GM18907 (cell line): ENCODE results near the gene GALNT17.
"Not testable (repeated sequence)": the region's sequence is repeated elsewhere in the genome, so short reads cannot be mapped to it uniquely, and the experiment has no call there.

Source experiments
- ATAC-seq: cut with Tn5 transposase; IDR thresholded peaks from one replicate; pipeline ENCODE4 v1.9.1; 2021; ENCODE audit warnings: mild to moderate bottlenecking, moderate library complexity; ENCODE audit not compliant: unreplicated experiment

The GALNT17 gene

GRCh38 chr7:71612911-71613310 is 481.0 kb downstream of the GALNT17 start:
- ATAC-seq = no peak

DNA sequence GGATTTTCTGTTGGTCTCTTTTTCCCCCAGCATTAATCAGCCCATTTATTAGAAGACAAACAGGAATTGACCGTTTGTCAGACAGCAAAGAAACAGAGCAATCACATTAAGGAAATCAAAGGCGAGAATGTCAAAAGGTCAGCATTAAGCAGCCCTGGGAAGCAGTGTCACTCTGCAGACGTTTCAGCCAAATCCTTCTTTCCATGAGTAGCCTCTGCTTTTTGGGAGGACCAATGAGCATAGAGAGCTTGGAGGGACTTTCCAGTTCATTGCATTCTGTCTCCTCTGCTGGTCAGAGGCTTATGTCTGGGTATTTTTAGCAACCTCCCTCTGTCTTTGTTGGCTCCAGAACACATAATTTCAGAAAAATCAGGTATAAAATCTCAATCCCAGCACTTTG is 481.4 kb downstream of the GALNT17 start:
- ATAC-seq = no peak

DNA sequence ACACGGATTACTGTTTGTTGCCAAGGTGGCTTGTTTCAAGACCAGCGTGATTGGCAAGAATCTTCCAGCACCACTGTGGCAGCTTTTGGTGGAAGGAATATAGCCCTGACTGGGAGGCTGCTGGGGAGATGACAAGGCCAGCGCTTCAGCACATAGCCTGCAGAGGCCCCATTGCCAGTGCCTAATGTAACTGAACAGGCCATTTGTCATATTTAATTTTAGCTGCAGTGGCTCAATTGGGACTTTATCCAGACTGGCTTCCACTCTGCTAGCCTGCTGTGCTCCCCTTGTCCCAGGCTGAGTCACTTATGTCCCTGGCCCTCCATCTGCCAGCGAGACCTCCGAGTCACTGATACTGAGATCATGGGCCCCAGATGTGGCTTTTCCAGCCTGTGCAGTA is 483.1 kb downstream of the GALNT17 start:
- no peak for ATAC-seq

- no peak for ATAC-seq
Measured at GRCh38 chr7:71616217-71616616, 484.3 kb downstream of the GALNT17 start.

GRCh38 chr7:71618278-71618677 is 486.3 kb downstream of the GALNT17 start:
- ATAC-seq = no peak

- no peak for ATAC-seq
Measured at GRCh38 chr7:71625545-71625944, 493.6 kb downstream of the GALNT17 start.

- no peak for ATAC-seq
Measured at GRCh38 chr7:71626206-71626605, 494.3 kb downstream of the GALNT17 start.

GRCh38 chr7:71627651-71628050 is 495.7 kb downstream of the GALNT17 start:
- ATAC-seq = no peak

GRCh38 chr7:71630516-71630915 is 498.6 kb downstream of the GALNT17 start:
- ATAC-seq = no peak

DNA sequence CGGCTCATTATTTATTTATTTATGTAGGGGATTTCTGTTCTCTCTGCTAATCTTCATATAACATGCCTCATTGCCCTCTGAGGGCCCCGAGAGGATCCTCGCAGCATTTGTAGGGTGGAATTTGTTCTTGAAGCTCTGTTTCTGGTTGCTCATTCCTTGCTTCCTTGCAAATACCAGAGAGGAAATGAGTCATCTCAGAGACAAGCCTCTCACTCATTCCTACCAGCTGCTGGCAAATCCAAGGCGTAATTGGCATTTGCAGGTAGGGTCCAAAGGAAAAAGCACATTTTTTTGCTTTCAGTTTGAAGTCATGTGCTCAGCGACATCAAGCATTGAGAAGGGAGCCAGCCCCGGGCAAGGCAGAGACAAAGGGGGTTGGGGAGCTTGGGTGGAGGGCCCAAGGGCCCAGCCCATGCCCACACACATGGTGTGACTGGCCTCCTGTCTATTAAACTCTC is 501.6 kb downstream of the GALNT17 start:
- ATAC-seq = no peak

- ATAC-seq = not testable (repeated sequence)
Measured at GRCh38 chr7:71635849-71636248, 503.9 kb downstream of the GALNT17 start.

DNA sequence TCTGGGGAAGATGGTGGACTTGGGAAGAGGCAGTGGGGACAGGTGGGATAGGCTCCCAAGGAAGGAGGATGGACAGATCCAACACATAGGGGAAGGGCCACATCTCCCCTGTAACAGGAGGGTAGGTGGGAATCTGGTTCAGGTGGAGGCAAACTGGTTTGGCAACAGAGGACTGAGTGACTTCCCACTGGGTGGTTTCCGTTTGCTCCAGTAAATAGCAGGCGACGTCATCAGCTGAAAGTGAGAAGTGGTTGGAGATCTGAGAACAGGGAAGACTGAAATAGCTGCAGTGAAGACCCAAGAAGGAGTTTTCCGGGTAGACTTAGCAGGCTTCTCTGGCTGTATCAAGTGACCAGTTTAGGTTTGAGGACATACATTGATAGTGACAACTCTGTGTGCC is 504.4 kb downstream of the GALNT17 start:
- no peak for ATAC-seq

DNA sequence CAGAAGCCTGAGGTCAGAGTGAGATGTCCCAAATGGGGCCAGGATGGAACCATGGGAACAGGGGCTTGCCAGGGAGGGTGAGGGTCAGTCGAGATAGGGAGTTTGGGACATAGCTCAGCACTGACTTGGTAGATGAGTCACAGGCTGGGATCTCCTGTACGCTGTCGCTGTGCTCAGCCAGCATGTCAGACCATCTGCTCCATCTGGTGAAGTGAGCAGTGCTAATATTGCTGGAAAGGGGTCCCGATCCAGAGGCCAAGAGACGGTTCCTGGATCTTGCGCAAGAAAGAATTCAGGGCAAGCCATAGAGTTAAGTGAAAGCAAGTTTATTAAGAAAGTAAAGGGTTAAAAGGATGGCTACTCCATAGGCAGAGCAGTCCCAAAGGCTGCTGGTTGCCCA is 505.6 kb downstream of the GALNT17 start:
- no peak for ATAC-seq

DNA sequence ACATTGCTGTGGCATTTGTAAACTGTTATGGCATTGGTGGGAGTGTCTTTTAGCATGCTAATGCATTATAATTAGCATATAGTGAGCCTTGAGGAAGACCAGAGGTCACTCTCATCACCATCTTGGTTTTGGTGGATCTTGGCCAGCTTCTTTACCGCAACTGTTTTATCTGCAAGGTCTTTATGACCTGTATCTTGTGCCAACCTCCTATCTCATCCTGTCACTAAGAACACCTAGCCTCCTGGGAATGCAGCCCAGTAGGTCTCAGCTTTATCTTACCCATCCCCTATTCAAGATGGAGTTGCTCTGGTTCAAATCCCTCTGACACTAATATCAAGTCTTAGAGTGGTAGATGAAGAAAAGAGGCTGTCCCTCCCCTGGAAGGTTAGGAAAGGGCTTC is 506.2 kb downstream of the GALNT17 start:
- no peak for ATAC-seq

DNA sequence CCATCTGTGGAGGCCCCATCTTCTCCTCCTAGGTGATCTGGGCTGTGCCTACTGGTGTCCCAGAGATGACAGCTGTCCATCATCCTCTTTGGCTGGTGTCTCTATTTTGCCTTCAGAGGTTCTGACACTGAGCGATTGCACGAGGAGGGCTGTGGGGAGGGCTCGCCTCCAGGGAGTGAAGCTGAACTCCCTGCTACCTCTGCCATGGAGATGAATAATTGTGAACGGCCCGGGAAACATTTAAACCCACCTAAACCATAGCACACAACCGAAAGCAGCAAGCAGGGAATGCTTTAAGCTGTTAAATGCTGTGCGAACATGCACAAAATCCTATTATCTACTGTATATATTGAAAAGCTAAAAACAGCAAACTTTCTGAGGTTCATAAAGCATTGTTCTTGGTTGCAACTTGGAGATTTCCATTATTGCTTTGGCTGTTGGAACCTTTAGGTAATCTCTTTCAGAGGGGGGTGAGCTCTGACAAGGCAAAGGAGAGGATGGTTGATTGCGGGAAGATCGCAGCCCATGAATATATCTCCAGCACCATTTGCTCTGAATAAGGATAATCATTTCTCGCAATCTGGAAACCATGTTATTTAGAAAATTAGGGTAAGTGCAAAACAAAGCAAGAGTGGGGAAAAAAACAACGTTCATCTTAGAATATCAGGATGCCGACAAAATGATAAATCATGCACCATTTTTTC is 507.6 kb downstream of the GALNT17 start:
- no peak for ATAC-seq

GRCh38 chr7:71643031-71643430 is 511.1 kb downstream of the GALNT17 start:
- ATAC-seq = not testable (repeated sequence)

DNA sequence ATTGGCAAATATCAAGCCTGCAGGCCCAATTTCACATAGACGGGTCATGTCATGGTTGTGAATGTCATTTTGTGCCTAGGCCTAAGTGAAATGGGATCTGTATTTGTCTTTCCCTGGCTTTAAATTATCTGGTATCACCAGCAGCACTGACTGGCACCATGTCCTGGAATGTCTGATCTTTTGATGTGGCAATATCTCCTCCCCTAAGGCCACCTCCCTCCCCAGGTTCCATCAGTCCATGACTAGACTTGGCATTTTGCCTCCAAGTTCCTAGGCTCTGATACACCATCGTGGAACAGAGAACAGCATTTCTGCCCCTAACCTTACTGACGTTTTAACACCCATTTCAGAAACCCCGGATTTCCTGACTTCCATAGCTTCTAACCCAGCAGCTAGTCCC is 513.9 kb downstream of the GALNT17 start:
- no peak for ATAC-seq

DNA sequence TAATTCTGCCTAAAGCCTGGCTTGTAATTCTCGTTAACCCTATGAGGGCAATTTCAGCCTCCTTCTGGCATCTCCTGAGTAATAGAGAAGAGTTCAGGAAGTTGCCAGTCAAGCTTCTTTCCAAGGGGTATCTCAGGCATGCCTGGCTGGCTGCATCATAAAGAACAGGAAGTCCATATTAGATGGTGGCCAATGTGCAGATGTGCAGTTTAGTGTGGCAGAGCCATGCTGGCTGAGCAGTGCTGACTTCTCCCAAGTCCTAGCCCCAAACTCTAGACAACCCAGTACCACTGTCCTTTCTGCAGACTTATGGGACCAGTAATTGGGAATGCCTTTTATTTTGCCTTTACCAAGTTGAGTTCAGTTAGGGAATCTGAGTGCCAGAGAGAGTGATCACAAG is 517.9 kb downstream of the GALNT17 start:
- ATAC-seq = no peak

GRCh38 chr7:71650653-71651337 is 518.9 kb downstream of the GALNT17 start:
- ATAC-seq = no peak

- ATAC-seq = no peak
Measured at GRCh38 chr7:71652510-71652909, 520.6 kb downstream of the GALNT17 start.

DNA sequence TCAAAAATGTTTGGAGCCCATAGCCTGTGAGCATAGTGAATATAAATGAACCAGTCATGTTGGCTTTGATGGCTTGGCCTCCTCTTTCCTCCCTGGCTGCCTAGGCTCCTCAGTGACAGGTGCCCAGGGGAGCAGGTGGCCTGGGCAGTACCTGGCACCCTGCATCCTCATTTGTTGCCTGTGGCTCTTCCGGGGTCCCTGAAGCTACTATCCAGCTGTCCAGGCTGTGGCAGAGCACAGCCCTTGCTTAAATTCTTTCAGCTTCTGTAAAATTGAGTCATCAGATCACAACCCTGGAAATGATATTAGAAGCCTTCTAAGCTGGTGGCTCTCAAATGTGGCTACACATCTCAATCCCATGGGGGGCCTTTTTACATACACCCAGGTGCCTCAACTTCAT is 525.4 kb downstream of the GALNT17 start:
- ATAC-seq = no peak

GRCh38 chr7:71659622-71660021 is 527.7 kb downstream of the GALNT17 start:
- ATAC-seq = no peak
